ENCODE results near the gene CDK5R2. TPM values are rescaled to one million over a fixed set of nuclear protein-coding genes. Genes with fewer than 3 reads are reported as not detected.

The CDK5R2 gene
- total RNA-seq, 4 donors from 2014 or later = not detected

DNA sequence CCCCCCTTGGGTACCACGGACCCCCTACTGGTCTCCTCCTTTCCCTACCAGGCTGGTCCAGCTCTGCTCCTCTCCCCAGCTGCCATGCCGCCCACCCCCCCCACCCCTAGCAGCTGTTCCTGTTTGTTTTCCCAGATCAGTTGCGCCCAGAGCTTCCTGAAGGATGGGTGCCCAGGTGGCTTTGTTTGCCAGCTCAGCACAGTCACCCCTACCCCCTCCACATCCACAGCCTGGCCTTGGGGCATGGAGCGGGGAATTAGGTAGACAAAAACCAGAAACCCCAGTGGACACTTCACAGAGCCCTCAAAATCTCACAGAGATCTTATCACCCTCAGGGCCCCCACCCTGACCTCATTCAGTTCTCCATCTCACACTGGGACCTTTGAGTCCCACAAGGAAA lies 37.5 kb downstream of the CDK5R2 start:
- ATAC-seq (no peak), DNase-seq (no peak)
- TF ChIP-seq, protein P1, sequence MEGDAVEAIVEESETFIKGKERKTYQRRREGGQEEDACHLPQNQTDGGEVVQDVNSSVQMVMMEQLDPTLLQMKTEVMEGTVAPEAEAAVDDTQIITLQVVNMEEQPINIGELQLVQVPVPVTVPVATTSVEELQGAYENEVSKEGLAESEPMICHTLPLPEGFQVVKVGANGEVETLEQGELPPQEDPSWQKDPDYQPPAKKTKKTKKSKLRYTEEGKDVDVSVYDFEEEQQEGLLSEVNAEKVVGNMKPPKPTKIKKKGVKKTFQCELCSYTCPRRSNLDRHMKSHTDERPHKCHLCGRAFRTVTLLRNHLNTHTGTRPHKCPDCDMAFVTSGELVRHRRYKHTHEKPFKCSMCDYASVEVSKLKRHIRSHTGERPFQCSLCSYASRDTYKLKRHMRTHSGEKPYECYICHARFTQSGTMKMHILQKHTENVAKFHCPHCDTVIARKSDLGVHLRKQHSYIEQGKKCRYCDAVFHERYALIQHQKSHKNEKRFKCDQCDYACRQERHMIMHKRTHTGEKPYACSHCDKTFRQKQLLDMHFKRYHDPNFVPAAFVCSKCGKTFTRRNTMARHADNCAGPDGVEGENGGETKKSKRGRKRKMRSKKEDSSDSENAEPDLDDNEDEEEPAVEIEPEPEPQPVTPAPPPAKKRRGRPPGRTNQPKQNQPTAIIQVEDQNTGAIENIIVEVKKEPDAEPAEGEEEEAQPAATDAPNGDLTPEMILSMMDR (IDR thresholded peaks at IDR 0.05 in 4 of 5, conservative IDR thresholded peaks at IDR 0.05 in 1 of 5) = no peak
- in situ Hi-C loops (cut with MboI; ENCODE audit: low sequenced_read_pairs in 4 of 4) = no loop called here
- peaks cover 10 to 21% of the 10 kb centered on the region in 2 donors for H3K4me1 ChIP-seq
- intact Hi-C loops (cut with DNase I; ENCODE audit: low total_unique reads) = loop anchor here (1.0 to 10.0 kb wide), 5 partner anchors 122 to 298 kb away; partner anchors contain the start of genes NHEJ1, TUBA4A and TUBA4B
- H3K9me3 ChIP-seq = no peaks in the 10 kb centered on the region
- H3K27me3 ChIP-seq = peaks cover 46 to 64% (median 54%) of the 10 kb centered on the region in 3 donors
- peak overlapping the region in 2 of 4 donors; percentile 62 to 81 for H3K27ac ChIP-seq
- peak overlapping the region in 2 of 4 donors; percentile 52 to 53 for H3K4me3 ChIP-seq
- H3K36me3 ChIP-seq = no peaks in the 10 kb centered on the region

DNA sequence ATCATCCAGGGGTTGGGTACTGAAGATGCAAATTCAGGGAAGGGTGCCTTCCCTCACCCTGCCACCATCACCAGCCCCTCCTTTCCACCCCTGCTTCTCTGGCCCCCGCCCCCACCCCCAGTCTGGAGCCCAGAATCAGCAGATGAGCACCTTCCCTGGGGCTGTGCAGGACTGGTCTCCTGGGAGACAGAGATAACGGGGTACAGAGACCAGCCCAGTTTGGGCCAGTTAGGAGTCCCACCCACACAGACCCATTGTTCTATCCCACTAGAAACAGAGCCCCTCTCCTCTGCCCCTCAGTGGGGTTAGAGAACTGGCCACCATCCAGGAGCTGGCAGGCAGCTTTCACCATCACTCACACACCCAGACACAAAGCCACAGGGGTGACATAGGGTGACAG lies 38.3 kb downstream of the CDK5R2 start:
- DNase-seq (no peak), ATAC-seq (no peak)
- in situ Hi-C loops (cut with MboI; ENCODE audit: low sequenced_read_pairs in 4 of 4) = no loop called here
- H3K9me3 ChIP-seq = no peaks in the 10 kb centered on the region
- TF ChIP-seq, protein P1 (IDR thresholded peaks at IDR 0.05 in 4 of 5, conservative IDR thresholded peaks at IDR 0.05 in 1 of 5) = no peak
- no peak for TF ChIP-seq POLR2A (IDR thresholded peaks at IDR 0.05)
- H3K36me3 ChIP-seq = no peaks in the 10 kb centered on the region
- intact Hi-C loops (cut with DNase I; ENCODE audit: low total_unique reads) = loop anchor here (2.0 to 10.0 kb wide), 3 partner anchors 163 to 297 kb away; partner anchors contain the start of genes NHEJ1, TUBA4A and TUBA4B
- H3K27me3 ChIP-seq = peaks cover 46 to 64% (median 54%) of the 10 kb centered on the region in 3 donors
- H3K27ac ChIP-seq = no peak overlapping the region
- peaks cover 10 to 26% of the 10 kb centered on the region in 2 donors for H3K4me1 ChIP-seq
- no peak overlapping the region for H3K4me3 ChIP-seq

DNA sequence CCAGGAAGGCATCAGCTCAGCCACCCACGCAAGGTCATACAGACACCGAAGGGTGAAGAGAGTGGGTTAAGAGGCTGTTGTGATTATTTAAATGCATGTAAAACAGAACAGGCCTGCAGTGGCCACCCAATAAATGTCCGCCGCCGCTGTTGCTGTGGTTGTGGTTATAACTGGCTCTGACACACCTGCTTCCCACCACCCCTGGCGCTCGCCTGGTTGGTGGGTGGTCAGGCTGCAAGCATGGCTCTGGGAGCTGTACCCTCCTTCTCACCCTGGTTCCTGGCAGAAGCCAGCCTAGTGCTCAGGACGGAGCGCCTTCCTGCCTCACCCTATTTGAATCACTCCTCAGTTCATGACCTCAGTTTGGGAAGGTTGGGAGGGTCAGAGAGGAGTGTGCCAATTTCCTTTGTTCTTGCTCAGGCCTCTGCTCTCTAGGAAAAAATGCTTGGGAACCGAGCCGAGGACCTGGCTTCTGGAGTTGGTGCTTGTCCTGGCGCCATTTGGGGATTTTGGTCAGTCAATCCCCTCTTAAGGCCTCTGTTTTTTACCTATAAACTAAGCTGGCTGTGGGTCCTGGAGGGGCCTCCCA lies 39.0 kb downstream of the CDK5R2 start:
- H3K4me1 ChIP-seq = peaks cover 5 to 23% of the 10 kb centered on the region in 2 donors
- no peak overlapping the region for H3K27ac ChIP-seq
- no peak for TF ChIP-seq POLR2A (IDR thresholded peaks at IDR 0.05)
- TF ChIP-seq, protein P1 (IDR thresholded peaks at IDR 0.05 in 4 of 5, conservative IDR thresholded peaks at IDR 0.05 in 1 of 5) = no peak
- in situ Hi-C loops (cut with MboI; ENCODE audit: low sequenced_read_pairs in 4 of 4) = no loop called here
- DNase-seq (no peak), ATAC-seq (no peak)
- H3K9me3 ChIP-seq = no peaks in the 10 kb centered on the region
- no peak overlapping the region for H3K4me3 ChIP-seq
- H3K36me3 ChIP-seq = no peaks in the 10 kb centered on the region
- intact Hi-C loops (cut with DNase I; ENCODE audit: low total_unique reads) = loop anchor here (5.0 to 10.0 kb wide), 2 partner anchors 254 to 296 kb away; partner anchors contain the start of genes TUBA4A and TUBA4B
- H3K27me3 ChIP-seq = peaks cover 46 to 64% (median 54%) of the 10 kb centered on the region in 3 donors

DNA sequence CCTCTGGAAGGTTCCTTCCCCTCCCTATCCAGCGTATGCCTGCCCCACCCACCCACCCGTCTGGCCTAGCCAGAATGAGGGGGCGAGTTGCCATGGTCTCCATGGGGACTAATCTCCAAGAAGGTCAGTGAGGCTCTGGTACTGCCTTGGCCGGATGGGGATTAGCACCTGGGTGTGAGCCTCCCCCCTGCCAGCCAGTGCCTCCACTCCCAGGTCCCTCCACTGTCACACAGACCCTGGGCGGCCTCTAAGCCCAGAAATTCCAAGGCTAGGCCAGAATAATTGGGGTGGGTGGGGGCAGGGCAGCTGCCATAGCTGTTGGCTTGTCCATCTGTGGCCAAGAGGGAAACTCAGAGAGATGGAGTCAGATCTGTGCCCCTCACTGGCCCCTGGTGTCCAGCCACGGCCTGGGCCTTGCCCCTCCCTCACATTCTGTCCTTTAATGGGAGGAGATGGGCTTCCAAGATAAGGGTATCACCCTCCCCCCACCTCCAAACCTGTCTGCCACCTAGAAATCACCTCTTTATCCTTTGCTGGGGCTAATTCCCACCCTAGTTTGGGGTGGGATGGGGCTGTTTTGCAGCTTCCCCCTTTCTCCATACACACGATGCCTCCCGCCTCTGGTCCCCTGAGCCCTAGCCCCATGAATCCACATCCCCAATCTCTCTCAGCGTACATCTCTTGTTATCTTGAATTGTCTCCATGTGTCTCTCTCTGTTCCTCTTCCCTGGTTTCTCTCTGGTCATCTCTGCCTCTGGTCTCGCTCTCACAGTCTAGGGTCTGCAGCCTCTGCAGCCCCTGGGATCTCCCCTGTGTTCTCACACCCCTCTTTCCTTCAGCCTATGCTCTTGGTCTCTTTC lies 39.8 kb downstream of the CDK5R2 start:
- peaks cover 5 to 18% of the 10 kb centered on the region in 2 donors for H3K4me1 ChIP-seq
- no peaks in the 10 kb centered on the region for H3K9me3 ChIP-seq
- no peak overlapping the region for H3K4me3 ChIP-seq
- H3K36me3 ChIP-seq = no peaks in the 10 kb centered on the region
- no peak for ATAC-seq
- DNase-seq = no peak
- peaks cover 46 to 64% (median 54%) of the 10 kb centered on the region in 3 donors for H3K27me3 ChIP-seq
- TF ChIP-seq POLR2A (IDR thresholded peaks at IDR 0.05) = no peak
- TF ChIP-seq, protein P1 (IDR thresholded peaks at IDR 0.05 in 4 of 5, conservative IDR thresholded peaks at IDR 0.05 in 1 of 5) = no peak
- in situ Hi-C loops (cut with MboI; ENCODE audit: low sequenced_read_pairs in 4 of 4) = no loop called here
- intact Hi-C loops (cut with DNase I; ENCODE audit: low total_unique reads) = loop anchor here (5.0 to 10.0 kb wide), 2 partner anchors 253 to 296 kb away; partner anchors contain the start of genes TUBA4A and TUBA4B
- H3K27ac ChIP-seq = no peak overlapping the region
